Measurements from ENCODE around the gene GPRC5B.

DNA sequence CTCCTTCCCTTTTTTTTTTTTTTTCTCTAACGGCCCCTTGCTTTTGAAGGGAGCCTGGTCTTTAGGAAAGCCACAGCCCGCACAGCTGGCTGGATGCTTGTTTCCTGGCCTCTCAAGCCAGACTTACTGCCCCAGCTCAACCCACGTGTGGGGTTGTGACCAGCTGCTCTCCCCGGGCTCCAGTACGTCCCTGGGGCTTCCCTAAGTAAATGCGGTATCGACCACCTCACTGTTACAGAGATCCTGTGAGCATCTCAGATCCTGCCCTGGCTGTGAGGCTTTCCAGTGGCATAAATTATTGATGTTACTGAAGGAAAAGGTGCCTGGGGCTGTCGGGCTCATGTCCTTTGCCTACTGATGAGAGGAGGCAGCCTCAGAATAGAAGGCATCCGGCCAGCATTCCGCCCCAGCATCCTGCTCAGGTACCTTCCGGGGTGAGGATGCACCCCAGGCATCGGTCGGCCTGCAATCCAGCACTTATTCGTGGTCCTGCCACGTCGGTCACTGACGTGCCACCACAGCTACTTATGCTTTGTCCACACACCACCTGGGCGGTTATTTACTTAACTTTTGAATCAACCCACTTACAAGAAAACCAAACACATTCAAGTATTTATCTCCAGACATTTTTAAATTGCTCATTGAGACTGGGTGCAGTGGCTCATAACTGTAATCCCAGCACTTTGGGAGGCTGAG lies 9.6 kb downstream of the GPRC5B start:
- TF ChIP-seq POLR2A (IDR thresholded peaks at IDR 0.05; ENCODE audit: low read length) = no peak
- TF ChIP-seq GATA1 (IDR thresholded peaks at IDR 0.05; ENCODE audit: low read depth, low read length) = no peak
